ENCODE results near the gene SPAG16.

Gene SPAG16

DNA sequence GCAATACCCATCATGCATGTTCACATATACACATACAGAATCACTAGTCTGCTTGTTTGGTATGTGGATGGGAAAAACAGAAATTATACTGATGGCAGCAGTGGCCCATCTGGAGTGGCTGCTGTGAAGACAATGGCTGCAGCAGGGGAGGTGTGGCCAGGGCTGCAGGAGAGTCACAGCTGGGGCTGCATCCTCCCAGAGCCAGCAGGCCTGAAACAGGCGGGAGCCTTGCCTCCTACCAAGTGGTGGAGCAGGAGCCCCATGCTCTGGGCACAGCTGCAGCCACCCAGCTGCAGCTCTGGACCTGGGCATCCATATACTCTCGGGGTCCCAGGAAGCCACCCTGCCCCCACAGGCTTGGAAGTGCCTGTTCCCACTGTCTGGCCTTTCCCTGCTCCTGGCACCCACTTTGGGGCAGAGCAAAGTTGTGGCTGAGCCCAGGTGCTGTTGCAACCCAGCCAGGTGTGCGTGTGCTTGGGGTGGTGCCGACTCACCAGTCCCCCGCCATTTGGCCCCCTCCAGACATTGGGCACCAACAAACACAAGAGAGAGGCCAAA lies 136.6 kb downstream of the SPAG16 start:
- TF ChIP-seq, protein P1, sequence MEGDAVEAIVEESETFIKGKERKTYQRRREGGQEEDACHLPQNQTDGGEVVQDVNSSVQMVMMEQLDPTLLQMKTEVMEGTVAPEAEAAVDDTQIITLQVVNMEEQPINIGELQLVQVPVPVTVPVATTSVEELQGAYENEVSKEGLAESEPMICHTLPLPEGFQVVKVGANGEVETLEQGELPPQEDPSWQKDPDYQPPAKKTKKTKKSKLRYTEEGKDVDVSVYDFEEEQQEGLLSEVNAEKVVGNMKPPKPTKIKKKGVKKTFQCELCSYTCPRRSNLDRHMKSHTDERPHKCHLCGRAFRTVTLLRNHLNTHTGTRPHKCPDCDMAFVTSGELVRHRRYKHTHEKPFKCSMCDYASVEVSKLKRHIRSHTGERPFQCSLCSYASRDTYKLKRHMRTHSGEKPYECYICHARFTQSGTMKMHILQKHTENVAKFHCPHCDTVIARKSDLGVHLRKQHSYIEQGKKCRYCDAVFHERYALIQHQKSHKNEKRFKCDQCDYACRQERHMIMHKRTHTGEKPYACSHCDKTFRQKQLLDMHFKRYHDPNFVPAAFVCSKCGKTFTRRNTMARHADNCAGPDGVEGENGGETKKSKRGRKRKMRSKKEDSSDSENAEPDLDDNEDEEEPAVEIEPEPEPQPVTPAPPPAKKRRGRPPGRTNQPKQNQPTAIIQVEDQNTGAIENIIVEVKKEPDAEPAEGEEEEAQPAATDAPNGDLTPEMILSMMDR (IDR thresholded peaks at IDR 0.05; ENCODE audit: borderline replicate concordance, insufficient read depth, low read depth, low read length) = no peak

DNA sequence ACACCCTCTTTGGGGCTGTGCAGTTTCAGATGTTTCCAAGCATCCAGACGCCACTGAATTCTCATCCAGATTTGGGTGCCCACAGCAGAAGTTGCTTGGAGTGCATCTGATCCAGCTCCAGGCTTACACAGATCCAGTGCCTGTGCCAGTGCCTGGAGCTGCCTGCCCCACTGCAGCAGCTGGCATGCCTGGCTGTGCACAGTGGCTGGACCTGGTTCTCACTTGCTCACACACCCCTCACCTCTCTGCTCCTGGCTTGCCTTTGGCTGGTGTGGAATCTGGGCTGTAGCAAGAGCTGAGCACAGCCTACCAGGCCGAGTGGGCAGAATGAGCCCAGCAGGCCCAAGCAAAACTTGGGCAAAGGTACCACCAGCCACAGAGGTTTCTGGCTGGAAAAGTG lies 137.9 kb downstream of the SPAG16 start:
- TF ChIP-seq, protein P1 (IDR thresholded peaks at IDR 0.05; ENCODE audit: borderline replicate concordance, insufficient read depth, low read depth, low read length) = no peak

More for the DNA sequence above, 136.6 kb downstream of the SPAG16 start:
- H3K4me3 ChIP-seq (ENCODE audit: low read depth, low read length) = no peak overlapping the region

DNA sequence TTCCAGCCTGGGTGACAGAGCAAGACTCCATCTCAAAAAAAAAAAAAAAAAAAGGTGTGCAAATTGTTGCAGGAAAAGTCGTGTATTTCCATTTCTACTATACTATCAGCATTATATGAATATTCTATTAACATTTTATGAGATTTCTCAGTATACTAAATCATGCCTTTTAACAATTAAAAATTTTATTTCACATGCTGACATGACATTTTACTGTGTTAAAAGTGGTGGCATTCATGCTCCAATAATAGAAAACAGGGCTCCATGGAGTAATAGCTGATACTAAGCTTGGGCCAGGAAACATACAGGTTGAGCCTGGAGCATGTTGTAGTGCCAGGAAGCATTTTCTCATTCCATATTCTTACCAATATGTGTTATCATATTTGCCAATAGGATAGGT lies 141.4 kb downstream of the SPAG16 start:
- no peak overlapping the region for H3K4me3 ChIP-seq (ENCODE audit: low read depth, low read length)
- TF ChIP-seq, protein P1 (IDR thresholded peaks at IDR 0.05; ENCODE audit: borderline replicate concordance, insufficient read depth, low read depth, low read length) = no peak

More for the DNA sequence above, 137.9 kb downstream of the SPAG16 start:
- H3K4me3 ChIP-seq (ENCODE audit: low read depth, low read length) = no peak overlapping the region

DNA sequence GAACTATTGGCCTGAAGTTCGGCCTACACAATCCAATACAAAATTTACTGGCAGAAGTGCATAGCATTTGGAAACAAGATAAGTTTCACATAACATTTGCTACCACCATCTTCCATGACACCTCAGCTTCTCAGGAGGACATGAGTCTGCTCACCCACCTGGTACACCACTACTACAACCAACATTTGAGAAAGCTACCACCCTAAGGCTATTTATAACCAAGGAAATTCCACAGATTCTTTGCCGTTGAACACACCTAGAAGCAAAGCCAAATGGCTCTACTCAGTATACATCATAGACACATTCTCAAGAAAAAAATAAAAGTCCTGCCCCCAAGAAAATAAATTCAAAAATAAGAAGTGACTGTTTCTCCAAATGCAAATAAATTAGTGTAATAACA lies 145.3 kb downstream of the SPAG16 start:
- H3K4me3 ChIP-seq (ENCODE audit: low read depth, low read length) = no peak overlapping the region
- TF ChIP-seq, protein P1 (IDR thresholded peaks at IDR 0.05; ENCODE audit: borderline replicate concordance, insufficient read depth, low read depth, low read length) = no peak

DNA sequence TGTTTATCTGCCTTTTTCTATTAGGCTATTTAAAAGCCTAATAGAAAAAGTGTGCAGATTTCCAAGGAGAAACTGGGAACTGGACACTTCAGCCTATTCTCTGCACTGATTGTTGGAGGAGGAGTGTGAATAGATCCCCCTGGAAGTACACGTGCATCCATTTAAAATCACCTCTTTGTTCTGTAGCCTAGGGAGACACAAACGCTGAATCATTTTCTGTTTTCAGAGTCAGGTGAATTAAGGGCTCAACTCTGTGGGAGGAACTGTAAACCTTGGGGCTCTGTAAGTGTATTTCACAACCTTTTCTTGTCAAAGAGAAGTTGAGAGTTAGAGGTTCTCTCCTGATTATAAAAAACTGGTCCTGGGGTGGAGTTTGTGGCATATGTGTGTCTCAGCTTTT lies 159.7 kb downstream of the SPAG16 start:
- TF ChIP-seq, protein P1 (IDR thresholded peaks at IDR 0.05; ENCODE audit: borderline replicate concordance, insufficient read depth, low read depth, low read length) = no peak
- no peak overlapping the region for H3K4me3 ChIP-seq (ENCODE audit: low read depth, low read length)

DNA sequence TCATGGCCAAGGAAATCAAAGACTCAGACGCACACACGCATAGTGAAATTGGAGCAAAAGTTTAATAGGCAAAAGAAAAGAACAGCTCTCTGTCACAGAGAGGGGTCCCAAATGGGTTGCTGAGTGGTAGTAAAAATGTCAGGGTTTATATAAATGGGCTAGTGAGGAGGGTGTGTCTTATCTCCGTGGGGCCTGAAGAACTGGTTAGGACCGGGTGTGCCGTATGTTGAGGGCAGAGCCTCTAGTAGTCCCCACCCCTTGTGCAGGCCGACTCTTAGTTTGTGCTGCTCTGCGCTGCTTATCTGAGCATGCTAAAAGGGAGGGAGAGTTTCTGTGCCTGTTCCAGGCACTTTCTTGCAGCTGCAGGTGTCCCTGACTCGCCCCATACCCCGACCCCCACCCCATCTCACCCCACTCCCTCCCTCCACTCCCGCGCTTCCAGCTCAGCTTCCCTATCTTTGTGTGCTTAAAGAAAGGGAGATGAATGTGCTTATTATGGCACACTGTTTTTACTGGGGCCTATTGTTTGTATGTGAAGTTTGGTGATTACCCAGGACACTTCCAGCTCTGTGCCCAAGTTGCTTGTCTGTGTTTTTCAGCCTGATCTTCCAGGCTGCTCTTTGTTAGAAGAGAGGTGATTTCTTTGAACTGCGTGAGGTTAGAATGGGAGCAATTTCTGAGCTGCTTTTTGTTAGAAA lies 167.4 kb downstream of the SPAG16 start:
- TF ChIP-seq, protein P1 (IDR thresholded peaks at IDR 0.05; ENCODE audit: borderline replicate concordance, insufficient read depth, low read depth, low read length) = no peak
- H3K4me3 ChIP-seq (ENCODE audit: low read depth, low read length) = no peak overlapping the region
